Measurements from ENCODE around the gene FFAR4. TPM values are rescaled to one million over a fixed set of nuclear protein-coding genes. Genes with fewer than 3 reads are reported as not detected.

FFAR4 gene
- total and polyA plus RNA-seq, 2 donors (not counting 3 experiments of a cell fraction or from before 2014, with no cell fraction given) = not detected

- TF ChIP-seq POLR2AphosphoS5 (IDR thresholded peaks at IDR 0.05; ENCODE audit: insufficient read depth, low read depth, low read length) = no peak
- no peak for TF ChIP-seq CTCF (IDR thresholded peaks at IDR 0.05; ENCODE audit: extremely low read depth in 1 of 2, insufficient read depth in 1 of 2, low read depth in 1 of 2, low read length in 2 of 2)
- TF ChIP-seq EZH2 (IDR thresholded peaks at IDR 0.05; ENCODE audit: borderline replicate concordance, low read depth, low read length, severe bottlenecking) = no peak
- TF ChIP-seq FOS (IDR thresholded peaks at IDR 0.05; ENCODE audit: borderline replicate concordance, insufficient read depth, low read length) = no peak
- no peak for TF ChIP-seq GATA2 (IDR thresholded peaks at IDR 0.05; ENCODE audit: insufficient read depth, insufficient read length, low read depth, low read length)
- TF ChIP-seq MYC (IDR thresholded peaks at IDR 0.05; ENCODE audit: low read depth, low read length) = no peak
- TF ChIP-seq MAX (IDR thresholded peaks at IDR 0.05; ENCODE audit: insufficient read depth, insufficient read length) = no peak
- TF ChIP-seq JUN (IDR thresholded peaks at IDR 0.05; ENCODE audit: borderline replicate concordance, insufficient read depth, insufficient read length, low read depth) = no peak
- no peak for TF ChIP-seq POLR2A (IDR thresholded peaks at IDR 0.05; ENCODE audit: low read depth, low read length)
- CTCF ChIA-PET = no interaction called here
- Histone ChIP-seq H3K4me2 (ENCODE audit: insufficient read depth, low read length) (no peak overlapping the region), H3K36me3 (ENCODE audit: control insufficient read depth in 2 of 2, extremely low read depth in 1 of 2, insufficient read depth in 2 of 2, low read length in 2 of 2) (no peaks in the 10 kb centered on the region), H3K4me3 (replicated peaks in 1 of 3; ENCODE audit: insufficient read depth in 1 of 3, low read depth in 1 of 3, low read length in 3 of 3) (no peak overlapping the region), H3K4me1 (ENCODE audit: control insufficient read depth, extremely low read depth, insufficient read depth, low read length) (no peaks in the 10 kb centered on the region), H3K79me2 (ENCODE audit: control insufficient read depth, insufficient read depth, low read length) (no peaks in the 10 kb centered on the region), H3K9me1 (replicated peaks; ENCODE audit: control insufficient read depth, extremely low read depth, insufficient read depth, low read length) (no peaks in the 10 kb centered on the region), H3K9me3 (replicated peaks; ENCODE audit: control insufficient read depth, insufficient read depth, low read length) (no peaks in the 10 kb centered on the region), H3K27ac (ENCODE audit: insufficient read depth, low read depth, low read length) (no peak overlapping the region), H3K27me3 (ENCODE audit: control insufficient read depth in 2 of 2, insufficient read depth in 2 of 2, low read length in 2 of 2) (peaks cover 2 to 3% of the 10 kb centered on the region in 2 experiments), H4K20me1 (replicated peaks; ENCODE audit: control insufficient read depth, extremely low read depth, insufficient read depth, low read length) (no peaks in the 10 kb centered on the region), H2AFZ (ENCODE audit: low read depth, low read length) (no peak overlapping the region), H3K9ac (replicated peaks; ENCODE audit: extremely low read depth, insufficient read depth, low read length) (no peak overlapping the region)
- intact Hi-C loops (cut with micrococcal nuclease) = no loop called here
- DNase-seq (ENCODE audit: low read depth, low spot score) = no peak
- dilution Hi-C loops (cut with MboI; ENCODE audit: extremely low pct_ligation_motif_present, low sequenced_read_pairs) = no loop called here
- BruUV-seq (replicated peaks) = no TSS peak
- POLR2A ChIA-PET = no interaction called here
- FAIRE-seq = no peak
Measured at GRCh38 chr10:93593749-93594148, 27.3 kb downstream of the FFAR4 start.
